Ovary (tissue), 3 donors: Measurements from ENCODE around the gene NUP210.

Source experiments
- EP300 ChIP-seq: sonication (generic); formaldehyde crosslinking; IDR thresholded peaks from one replicate; pipeline ENCODE4 v1.6.1; 2017; ENCODE audit warnings: antibody characterized with exemption
- TF ChIP-seq, protein P1 (sequence below), 3 donors: fragments of 450-650 bp in 2 of 3; fragments of 200-600 bp in 1 of 3; IDR thresholded peaks; one replicate each; pipeline versions ENCODE4 v1.5.1 to v1.8.0; 2016 to 2022; ENCODE audit warnings: antibody characterized with exemption in 3 of 3, mild to moderate bottlenecking in 1 of 3
- donor health status: DM: no; HTN: no; CAD: no.

DNA sequence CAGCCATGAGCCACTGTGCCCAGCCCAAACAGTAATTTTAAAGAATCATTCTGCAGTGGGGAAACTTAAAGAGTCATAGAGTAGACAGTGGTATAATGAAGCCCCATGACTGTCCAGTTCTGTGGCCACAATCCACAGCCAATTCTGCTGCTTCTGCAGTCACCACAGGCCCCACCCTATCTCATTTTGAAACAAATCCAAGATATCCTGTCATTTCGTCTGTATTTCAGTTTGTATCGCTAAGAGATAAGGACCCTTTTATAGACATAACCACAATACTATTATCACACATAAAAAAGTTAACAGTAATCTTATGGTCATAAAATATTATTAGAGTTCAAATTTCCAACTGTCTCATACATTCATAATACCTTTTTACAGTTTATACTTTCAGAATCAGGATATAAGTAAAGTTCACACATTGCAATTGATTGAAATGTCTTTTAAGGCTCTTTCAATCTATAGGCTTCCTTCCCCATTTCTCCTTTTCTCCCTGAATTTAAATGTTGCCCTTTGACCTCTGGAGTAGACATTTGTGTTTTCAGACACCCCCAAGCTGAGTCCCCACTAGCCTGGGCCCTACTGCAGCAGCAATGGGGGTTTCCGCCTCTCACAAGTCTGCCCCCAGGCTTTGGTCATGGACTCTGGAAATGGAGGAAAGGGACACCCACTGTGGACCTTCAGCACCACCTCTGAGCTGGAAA, 4.2 kb upstream of the NUP210 start:
- TF ChIP-seq, protein P1, sequence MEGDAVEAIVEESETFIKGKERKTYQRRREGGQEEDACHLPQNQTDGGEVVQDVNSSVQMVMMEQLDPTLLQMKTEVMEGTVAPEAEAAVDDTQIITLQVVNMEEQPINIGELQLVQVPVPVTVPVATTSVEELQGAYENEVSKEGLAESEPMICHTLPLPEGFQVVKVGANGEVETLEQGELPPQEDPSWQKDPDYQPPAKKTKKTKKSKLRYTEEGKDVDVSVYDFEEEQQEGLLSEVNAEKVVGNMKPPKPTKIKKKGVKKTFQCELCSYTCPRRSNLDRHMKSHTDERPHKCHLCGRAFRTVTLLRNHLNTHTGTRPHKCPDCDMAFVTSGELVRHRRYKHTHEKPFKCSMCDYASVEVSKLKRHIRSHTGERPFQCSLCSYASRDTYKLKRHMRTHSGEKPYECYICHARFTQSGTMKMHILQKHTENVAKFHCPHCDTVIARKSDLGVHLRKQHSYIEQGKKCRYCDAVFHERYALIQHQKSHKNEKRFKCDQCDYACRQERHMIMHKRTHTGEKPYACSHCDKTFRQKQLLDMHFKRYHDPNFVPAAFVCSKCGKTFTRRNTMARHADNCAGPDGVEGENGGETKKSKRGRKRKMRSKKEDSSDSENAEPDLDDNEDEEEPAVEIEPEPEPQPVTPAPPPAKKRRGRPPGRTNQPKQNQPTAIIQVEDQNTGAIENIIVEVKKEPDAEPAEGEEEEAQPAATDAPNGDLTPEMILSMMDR (IDR thresholded peaks at IDR 0.05), result no peak
- TF ChIP-seq EP300, result no peak
